ENCODE data around the gene GPX3.

GPX3 gene

GRCh38 chr5:151058891-151059489 is 38.6 kb downstream of the GPX3 start:
- DNase-seq: no peak

DNA sequence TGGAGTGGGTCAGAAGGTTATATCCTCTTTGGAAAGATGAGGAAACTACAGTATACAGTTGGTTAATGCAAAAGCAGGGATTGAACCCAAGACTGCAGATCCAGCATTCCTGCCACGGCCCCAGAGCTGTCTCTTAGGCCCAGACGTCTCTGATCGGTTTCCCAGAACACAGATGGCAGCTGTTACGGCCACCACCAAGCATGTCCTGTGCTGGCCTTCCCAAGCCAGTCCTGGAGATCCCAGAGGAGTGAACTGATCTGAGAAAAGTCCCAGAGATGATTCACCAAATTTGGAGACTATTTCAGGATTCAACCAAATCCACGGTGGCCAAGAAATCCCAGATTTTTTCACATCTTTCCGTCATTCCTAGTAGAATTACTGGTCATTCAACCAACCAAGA is 40.4 kb downstream of the GPX3 start:
- no peak for DNase-seq

GRCh38 chr5:151062405-151063141 is 42.2 kb downstream of the GPX3 start:
- no peak for DNase-seq

DNA sequence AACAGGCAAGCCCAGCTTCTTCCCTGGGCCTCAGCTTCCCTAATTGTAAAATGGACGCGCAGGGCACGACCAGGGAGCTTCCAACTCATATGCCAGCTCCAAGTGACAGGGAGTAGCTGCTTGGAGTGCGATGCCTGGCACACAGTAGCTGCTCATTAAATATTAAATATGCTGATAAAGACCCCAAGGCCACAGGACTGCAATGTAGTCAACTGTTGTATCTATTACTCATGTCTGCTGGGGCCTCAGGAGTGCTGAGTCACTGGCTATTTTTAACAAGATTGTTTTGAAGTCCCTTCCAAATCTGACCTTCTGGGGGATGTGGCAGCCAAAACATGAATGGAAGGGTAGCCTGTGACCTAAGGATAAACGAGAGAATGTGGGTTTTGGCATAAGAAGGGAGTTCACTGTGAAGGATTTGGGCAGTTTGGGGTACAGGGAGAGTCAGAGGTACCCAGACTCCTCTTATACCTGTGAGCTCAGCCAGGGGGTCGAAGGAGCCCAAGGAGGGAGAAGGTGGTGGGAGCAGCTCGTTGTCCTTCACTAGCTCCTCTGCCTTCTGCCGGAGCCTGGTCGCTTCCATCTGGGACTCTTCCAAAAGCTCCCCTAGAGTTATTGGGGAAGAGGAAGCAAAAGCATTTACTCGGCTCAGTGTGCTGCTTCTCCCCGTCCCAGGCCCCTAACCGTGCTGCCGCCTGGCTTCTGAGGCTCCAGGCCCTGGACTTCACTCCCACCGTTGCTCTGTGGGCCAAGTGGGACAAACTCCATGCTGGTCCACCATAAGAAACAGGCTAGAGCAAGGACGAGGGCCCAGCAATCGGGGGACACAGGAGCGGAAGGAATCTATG is 43.0 kb downstream of the GPX3 start:
- DNase-seq: no peak

DNA sequence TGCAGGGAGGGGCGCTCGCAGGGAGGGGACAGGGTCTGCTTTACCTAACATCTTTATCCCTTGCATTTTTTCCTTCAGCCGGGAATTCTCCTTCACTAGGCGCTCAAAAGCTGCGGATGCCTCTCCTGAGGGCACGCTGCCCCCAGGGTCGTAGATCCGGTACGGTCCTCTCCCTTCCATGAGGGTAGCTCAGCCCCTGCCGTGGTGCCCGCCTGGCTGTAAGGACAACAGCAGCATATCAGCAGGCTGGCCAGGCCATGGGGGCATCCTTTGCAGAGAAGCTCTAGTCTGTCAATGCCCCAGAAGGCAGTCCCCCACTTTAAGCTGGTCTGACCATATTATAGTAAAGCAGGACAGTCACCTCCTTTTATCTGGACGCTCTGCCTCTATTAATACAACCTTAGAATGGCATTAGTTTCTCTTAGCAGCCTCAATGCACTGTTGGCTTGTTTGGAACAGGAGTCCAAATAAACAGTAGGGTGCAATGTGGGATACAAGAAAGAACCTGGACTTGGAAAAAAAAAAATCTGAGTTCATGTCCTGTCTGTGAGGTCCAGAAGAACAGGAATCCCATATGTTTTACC is 44.6 kb downstream of the GPX3 start:
- no peak for DNase-seq

- DNase-seq: no peak
Measured at GRCh38 chr5:151065609-151066008, 45.2 kb downstream of the GPX3 start.

GRCh38 chr5:151066920-151067319 is 46.5 kb downstream of the GPX3 start:
- no peak for DNase-seq

DNA sequence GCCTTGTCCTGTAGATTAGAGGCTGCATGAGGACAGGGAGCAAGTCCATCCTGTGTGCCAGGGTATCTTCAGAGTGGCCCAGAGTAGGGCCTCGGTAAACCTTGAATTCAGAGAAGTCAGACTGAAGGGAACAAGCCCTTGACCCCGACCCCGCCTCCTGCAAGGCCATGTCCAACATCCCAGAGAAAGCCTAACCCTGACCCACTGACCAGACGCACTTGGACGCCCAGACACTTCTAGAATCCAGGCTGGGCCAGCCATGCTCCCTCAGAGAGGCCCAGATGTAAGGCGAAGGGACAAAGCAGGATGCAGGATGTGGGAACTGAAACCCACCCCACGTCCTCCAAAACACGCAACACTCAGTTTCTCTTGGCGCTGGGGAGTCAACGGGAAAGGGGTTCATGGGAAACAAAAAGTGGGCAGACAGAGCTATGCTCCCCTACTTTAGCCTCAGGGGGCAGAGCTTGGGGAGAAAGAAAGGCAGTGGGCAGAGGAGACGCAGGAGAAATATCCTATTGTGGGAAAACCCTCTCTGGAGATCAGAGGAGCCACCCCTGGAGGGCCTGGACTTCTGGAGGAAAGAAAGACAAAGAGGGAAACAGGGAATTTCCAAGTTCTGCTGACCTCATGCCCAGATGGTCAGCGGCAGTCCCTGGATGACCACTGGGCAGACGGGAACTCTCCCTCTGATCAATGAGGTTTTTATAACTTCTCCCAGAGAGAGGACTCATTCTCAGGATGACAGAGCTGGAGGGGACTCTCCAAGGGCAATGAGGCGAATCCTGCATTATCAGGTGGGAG is 47.4 kb downstream of the GPX3 start:
- no peak for DNase-seq

GRCh38 chr5:151068433-151069197 is 48.2 kb downstream of the GPX3 start:
- DNase-seq: no peak

GRCh38 chr5:151070449-151070848 is 50.1 kb downstream of the GPX3 start:
- DNase-seq: no peak

DNA sequence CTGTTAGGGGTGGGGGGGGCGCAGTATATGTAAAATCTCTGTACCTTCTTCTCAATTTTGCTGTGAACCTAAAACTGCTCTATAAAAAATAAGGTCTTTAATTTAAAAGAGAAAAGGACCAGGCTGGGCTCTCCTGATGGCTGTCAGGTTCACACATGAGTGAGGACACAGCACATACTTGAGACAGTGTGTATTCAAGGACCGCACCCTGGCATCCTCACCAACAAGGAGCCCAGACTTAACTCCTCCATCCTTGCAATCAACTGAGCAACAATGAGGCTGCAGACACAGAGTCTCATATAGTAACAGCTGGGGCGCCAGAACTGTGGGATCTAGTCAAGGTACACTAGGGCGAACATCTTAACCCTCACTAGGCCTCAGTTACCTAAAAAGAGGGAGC is 50.6 kb downstream of the GPX3 start:
- no peak for DNase-seq

DNA sequence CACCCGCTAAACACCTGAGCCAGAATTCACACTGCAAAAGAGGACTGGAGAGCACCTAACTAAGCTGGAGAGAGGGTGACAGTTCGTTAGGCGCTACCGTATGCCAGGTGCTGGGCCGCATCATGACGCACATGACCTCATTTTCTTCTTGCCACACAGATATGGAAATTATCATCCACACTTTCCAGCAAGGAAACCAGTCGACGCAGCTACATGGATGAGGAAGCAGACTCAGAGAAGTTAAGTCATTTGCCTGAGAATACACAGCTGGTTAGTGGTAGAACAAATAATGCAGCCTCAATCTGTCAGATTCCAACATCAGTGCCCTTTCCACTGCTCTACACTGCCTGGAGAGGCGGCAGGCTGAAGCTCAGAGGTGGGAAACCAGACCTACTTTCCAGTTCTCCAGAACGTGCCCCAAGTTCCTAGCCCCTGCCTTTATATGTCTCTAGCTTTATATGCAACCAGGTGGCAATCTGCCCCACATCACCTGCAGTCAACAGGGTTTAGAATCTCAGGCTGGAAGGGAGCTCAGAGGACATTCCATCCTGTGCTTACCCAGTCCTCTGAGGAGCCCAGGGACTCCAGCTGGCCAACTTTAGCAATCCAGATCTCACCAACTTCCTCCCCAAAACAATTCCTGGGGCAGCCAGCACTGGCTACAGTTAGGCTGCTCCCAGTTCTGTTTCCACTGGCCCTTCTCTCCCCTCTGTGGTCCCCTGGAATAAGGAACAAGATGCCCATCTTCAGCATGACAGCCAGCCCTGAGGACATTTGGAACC is 51.6 kb downstream of the GPX3 start:
- no peak for DNase-seq

DNA sequence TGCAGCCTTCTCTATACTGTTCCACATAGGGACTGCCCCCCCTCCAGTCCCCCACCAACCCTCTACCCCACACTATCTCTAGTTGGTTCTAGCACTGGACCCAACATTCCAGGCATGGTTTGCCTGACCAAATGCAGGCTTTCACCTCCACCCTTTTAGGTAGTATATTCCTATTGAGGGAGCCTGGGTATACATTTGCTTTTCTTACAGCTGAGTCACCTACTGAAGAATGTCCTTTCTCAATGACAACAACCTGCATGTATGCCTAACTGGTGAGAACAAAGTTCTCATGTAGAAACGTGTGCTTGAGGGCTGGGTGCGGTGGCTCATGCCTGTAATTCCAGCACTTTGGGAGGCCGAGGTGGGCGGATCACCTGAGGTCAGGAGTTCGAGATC is 52.2 kb downstream of the GPX3 start:
- no peak for DNase-seq

DNA sequence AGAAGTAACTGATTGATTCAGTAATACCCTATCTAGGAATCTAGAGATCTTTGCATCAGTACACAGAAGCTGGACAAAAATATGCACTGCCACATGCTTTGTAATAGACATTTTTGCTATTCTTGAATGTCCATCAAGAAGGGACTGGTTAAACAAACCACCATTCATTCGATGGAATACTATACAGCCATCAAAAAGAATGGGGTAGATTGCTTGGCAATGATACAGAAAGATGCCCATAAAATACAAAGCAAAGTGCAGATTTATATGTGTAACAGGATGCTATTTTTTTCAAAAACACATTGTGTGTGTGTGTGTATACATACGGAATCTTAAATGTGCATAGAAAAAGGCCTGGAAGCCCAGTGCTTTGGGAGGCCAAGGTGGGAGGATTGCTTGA is 52.9 kb downstream of the GPX3 start:
- no peak for DNase-seq

GRCh38 chr5:151074557-151074956 is 54.2 kb downstream of the GPX3 start:
- DNase-seq: no peak

GRCh38 chr5:151075698-151076331 is 55.4 kb downstream of the GPX3 start:
- no peak for DNase-seq

GRCh38 chr5:151076616-151077015 is 56.2 kb downstream of the GPX3 start:
- DNase-seq: no peak

DNA sequence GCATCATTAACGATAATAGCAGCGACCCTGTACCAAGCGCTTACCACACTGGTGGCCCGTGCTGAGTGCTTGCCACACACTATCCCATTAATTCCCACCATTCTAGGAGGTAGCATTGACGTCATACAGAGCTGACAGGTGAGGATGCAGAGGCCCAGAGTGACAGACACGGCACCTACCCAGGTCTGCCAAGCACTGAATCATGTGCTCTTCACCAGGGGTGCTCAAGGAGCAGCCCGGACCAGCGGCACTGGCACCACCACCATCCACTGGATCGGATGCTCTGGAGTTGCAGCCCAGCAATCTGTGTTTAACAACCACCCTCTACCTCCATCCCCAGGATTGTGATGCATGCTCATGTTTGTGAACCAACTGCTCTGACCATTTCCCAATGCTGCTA is 57.0 kb downstream of the GPX3 start:
- no peak for DNase-seq

DNA sequence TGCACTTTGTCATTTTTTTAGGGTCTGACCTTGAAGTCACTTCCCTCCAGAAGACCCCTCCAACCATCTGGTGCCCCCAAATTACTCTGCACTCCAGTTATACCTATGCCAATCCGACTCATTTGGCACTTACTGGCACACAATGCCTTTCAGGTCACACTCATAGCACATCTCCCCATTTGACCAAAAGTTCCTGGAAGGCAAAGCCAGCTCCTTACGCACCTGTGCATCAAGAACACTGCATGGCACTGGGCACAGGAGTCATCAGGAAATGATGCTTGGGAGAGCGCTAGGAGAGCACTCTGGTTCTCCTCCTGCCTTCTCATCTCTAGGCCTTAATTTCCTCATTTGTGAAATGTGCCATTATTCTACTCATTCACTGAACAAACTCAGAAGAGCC is 57.6 kb downstream of the GPX3 start:
- DNase-seq: no peak

Measured in activated CD4-positive, alpha-beta T cell treated with anti-CD3 and anti-CD28 coated beads, Interleukin-2, amount 50 U/mL, for 1 hour (primary cell).